ENCODE results near the gene HDAC9. TPM values are rescaled to one million over a fixed set of nuclear protein-coding genes. Genes with fewer than 3 reads are reported as not detected.

HDAC9 gene
- total RNA-seq, 1 donor from 2014 or later, result 2.1 TPM

DNA sequence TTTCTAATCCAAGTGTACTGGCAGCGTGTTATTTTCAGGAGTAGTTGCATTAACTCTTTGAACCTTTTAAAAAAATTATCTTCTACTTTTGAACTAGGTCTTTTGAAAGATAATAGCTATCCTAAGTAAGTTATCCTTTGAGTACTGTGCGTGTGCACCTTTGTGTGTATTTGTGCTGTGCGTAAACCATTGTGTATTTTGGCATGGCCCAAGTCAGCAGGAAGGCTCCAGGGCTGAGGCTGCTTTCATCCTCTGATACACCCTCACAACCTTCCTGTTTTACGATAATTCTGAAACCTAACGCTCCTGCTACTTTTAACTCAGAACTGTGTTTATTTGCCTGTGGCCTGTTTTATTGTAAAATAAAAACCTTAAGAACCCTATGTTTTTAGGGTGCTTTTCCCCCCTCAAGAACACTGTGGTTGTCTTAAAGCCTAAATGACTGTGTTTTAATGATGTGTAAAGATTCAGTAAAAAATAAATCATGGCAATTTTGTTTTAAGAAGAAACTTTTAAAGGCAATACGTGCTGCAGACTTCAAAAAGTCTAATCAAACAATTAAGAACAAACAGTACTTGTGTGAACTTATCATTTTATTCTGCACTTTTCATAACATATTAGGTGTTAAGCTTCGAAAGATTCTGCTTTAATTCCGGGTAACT, 57.5 kb downstream of the HDAC9 start:
- no peak for DNase-seq (ENCODE audit: low spot score)

DNA sequence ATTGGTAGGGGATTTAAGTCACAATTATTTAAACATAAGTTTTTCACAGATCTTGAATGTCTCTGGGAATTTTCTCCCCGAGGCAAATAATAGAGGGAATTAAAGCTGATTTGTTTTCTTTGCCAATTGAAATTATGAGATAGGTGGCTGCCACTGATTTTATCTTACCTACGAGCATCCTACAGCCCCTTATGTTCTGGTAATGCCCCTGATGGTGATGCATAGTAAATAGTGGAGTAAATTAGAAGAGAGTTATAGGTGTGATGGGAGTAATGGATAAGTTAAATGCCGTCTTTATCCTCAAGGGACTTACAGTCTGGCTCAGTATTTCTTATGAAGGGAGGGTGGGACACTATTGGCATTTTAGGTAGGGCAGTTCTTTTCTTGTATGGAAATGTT, 58.1 kb downstream of the HDAC9 start:
- ATAC-seq, result no peak
- DNase-seq (ENCODE audit: low spot score), result no peak

More for the DNA sequence above, 57.5 kb downstream of the HDAC9 start:
- no peak for ATAC-seq

DNA sequence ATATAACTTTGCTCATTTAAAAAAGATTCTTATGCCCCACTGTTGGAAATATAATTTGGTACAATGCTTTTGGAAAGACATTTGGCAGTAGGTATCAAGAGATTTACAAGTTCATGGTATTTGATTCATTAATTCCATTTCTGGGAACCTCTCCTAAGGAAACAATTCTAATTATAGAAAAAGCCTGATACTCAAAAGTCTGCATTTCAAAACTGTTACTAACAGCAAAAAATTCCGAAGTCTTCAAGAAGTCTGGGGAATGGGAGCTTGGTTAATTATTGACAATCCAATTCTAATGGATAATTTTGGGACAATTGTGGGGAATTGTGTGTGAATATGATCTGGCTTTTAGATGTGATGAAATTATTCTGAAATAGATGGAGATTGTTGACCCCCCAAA, 59.6 kb downstream of the HDAC9 start:
- no peak for ATAC-seq
- no peak for DNase-seq (ENCODE audit: low spot score)

DNA sequence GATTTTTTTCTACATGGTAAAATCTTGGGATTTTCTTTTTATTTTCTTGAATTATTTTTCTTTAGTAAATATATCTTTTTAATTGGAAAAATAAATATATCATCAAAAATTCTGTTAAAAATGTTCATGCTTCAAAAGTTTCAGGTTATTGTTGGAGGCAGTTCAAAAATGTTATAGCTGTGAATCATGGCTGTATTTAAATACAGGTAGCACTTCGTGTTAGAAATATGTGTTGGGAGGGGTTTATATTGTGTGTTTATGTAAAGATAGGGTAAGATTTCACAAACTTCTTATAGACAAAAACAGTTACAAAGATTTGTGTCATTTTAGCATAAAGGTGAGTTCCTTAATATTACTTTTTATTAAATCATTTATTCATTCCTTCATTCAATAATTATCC, 60.4 kb downstream of the HDAC9 start:
- no peak for DNase-seq (ENCODE audit: low spot score)
- ATAC-seq, result no peak

DNA sequence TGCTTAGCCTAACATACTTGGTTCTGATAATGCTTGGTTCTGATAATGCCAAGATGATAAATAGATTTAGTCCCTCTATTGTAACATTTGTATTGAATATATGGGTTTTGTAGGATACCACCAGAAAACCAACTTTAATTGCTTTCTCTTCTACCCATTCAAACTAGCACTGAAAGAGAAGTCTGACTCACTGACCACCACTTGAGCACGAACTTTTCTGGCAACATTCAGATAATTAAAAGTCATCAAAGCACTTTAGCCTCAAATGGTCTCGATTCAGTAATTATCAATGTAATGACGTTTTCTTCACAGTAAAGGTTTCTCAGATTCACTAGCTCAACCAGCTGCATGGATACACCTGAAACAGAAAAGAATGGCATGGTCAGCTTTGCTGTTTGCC, 63.0 kb downstream of the HDAC9 start:
- DNase-seq (ENCODE audit: low spot score), result no peak

DNA sequence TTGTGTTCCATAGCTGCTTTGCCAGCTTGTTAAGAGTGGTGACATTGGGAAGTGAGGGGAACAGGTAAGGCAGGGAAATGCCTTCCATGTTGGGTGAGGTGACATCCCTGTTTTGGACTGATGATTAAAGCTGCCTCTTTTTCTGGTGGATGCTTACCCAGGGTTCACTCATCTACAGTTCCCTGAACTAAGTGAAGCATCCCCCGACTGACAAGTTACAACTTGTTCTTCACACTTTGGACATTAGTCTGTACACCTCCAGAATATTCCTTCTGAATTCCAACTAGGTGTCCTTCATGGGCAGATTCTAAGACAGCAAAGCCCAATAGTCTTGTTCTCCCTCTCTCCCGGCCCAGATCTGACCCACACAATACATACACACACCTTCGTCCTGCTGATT, 63.4 kb downstream of the HDAC9 start:
- DNase-seq (ENCODE audit: low spot score) (no peak), ATAC-seq (no peak)

More for the DNA sequence above, 63.0 kb downstream of the HDAC9 start:
- no peak for ATAC-seq

DNA sequence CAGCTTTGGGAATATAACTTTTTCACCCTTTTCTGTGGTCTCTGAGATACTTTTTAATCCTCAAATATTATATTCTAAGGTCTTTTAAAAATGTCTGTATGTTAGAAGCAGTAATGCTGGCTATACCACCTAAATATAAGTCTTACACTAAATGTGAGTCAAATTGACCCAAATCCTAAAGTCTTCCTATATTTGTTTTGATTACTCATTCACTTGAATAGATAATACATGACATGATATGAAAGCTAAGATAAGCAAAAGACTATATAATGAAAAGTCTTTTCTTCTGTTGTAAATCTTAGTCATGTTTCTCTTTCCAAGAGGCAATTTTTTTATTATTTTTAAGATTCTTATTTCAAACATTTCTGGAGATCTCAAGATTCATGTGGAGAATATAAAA, 64.2 kb downstream of the HDAC9 start:
- no peak for DNase-seq (ENCODE audit: low spot score)
- ATAC-seq, result no peak

DNA sequence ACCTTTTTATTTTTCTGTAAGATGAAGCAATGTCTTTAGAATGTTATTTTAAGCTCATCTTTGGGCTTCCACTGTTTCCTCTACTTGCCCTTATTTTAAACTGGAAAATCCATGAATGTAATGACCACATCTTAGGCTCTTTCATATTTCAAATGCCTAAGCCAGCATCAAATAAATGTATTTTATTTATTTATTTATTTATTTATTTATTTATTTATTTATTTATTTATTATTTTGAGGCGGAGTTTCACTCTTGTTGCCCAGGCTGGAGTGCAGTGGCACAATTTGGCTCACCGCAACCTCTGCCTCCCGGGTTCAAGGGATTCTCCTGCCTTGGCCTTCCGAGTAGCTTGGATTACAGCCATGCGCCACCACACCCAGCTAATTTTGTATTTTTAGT, 69.2 kb downstream of the HDAC9 start:
- no peak for DNase-seq (ENCODE audit: low spot score)

DNA sequence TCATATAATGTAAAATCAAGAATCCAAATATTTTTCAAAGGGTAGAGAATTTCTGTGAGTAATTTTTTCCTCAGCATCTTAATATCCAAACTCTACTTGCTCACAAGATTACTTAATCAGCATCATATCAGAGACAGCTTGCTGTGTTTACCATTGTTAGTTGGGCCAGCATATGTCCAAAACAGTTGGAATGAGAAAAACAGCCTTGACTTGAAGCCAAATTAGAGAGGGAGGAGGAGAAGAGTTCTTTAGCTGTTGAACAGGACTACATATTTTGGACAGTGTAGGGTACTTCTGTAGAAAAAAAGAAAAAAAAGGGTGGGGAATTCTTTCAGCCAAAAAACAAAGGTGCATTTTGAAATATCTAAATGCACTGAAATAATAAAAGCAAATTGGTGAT, 69.8 kb downstream of the HDAC9 start:
- DNase-seq (ENCODE audit: low spot score) (no peak), ATAC-seq (no peak)

More for the DNA sequence above, 69.2 kb downstream of the HDAC9 start:
- ATAC-seq, result no peak

DNA sequence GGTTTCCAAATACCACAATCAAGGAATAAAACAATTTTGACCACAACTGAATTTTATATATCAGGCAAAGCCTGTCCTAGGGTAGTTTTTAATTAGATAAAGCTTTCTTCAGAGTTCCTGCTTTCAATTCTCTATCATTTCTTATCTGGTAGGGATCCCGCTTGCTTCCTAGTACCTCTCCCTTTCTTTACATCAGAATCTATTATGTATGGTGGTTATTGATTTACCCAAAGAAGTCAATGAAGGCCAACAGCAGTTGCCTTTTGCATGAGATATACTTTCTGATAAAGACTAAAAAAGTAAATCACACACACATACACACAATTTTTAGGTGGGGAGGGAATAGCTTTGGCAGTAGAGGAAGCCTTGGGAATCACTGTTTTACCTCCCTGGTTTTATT, 70.7 kb downstream of the HDAC9 start:
- DNase-seq (ENCODE audit: low spot score) (no peak), ATAC-seq (no peak)

DNA sequence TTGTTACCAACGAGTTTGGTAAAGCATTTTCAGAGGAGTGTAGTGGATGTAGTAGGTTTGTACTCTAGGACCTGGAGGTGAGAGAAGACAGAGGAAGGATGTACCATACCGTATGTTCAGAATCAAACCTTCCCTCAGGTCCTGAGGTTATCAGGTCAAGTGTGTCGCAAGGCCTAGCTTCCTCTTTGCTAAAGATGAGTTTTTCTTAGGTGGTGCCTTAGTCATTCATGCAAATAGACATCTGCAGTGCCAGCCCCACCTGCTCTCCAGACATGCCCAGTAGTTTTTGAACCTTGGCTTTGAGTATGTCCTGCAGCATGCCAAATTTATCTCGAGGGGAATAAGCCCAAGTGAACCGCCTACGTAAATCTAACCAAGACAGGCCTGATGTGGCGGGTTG, 71.3 kb downstream of the HDAC9 start:
- DNase-seq (ENCODE audit: low spot score) (no peak), ATAC-seq (no peak)

DNA sequence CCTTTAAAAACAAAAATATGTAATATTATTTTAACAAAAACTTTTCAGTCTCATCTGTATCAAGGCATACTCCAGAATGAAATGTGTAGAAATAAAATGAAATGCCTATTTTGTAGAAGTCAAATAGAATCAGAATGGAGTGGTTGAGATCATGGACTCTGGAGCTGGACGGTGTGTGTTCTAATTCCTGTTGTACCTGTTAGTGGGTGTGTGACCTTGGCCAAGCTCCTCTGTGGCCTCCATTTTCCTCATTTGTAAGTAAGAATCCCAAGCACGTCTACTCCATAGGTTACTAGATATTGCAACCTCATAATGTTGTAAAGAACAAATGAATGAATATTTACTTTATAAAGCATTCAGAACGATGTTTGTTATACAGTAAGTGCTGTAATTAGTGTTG, 74.9 kb downstream of the HDAC9 start:
- ATAC-seq (no peak), DNase-seq (ENCODE audit: low spot score) (no peak)

DNA sequence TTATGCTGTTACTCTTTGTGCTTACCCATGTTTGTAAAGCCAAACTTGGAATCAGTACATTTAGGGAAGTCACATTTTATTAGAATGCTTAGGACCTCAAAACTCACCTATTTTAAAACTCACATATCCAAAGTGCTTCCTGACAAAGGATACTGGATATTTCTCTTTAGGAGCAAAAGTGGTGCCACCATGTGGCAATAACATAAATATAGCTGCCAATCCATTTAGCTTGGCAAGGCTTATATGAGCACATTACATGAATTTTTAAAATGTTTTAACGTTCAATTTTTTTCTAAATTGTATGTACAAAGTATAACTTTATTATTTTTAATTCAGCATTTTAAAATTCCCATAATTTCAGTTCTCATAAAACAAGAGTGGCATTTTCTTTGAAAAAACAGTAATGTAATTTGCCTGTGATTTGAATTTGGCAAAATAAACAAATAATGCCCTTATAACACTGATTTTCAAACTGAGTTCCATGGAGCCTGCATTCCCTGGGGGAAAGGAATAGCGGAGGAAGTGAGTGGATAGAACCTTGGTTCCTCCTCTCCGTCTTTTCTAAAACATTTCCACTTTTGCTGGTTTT, 75.4 kb downstream of the HDAC9 start:
- ATAC-seq (peak; percentile 75), DNase-seq (ENCODE audit: low spot score) (no peak)

DNA sequence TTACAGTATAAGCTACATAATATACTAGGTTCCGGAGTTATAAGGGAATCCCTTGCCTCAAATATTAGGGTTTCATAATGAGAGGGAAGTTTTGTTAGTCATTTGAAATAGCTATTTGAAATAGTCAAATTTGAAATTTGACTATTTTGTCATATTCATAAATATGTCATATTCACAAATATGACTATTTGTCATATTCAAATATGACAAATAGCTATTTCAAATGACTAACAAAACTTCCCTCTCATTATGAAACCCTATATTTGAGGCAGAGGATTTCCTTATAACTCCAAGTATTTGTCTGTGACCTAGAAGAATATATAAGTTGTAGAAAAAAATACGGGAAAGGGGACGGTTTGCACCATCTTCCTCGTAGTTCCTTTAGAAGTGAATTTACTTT, 76.6 kb downstream of the HDAC9 start:
- DNase-seq (ENCODE audit: low spot score) (no peak), ATAC-seq (no peak)

DNA sequence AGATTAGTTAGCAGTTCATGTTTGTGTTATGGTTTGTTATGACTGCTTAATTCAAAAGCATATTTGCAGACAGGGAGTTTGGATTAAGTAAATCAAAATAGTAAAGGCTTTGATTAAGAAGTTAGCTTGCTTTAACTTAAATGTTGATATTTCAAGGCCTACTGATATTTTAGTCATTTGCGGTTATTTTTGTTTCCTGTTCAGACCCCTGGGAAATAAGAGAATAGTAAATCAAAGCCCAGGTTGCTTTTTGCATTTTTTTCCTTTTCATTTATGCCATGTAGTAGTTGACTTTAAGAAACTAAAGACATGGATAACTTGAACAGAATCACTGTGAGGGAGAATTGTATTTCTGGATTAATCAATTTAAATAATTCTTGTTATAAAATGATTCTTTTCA, 77.3 kb downstream of the HDAC9 start:
- DNase-seq (ENCODE audit: low spot score) (no peak), ATAC-seq (no peak)

DNA sequence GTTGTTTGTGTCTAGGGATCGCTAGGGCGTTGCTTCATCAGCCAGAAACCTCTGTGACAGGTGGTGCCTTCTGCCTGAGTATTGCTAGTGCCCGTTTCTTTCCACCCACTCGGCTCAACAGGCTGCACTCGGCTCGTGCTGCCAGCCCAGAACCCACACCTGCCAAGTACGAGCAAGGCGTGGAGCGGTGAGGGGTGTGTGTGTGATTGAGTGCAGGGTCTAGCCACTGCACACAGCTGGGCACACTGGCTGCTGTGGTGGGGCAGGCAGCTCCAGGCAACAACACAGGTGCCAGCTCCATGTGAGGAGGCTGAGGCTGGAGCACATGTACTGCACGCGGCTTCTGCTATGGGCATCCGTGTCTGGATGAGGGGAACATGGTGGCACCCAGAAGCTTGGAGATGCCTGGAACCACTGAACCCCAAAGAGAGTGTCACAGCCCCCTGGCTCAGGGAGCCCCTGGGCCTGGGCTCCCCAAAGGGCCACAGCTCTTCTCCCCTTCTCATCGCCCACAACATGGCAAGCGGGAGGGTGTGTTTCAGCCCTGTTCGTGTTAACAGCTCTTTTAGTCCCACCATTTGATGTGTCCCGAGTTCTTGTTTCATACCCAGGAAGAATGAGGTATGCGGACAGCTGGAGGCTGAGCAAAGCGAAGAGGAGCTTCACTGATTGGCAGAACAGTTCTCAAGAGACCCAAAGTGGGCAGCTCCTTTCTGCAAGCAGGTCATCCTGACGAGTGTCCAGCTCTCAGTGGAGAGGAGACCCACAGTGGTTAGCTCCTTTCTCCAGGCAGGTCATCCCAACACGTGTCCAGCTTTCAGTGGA, 78.1 kb downstream of the HDAC9 start:
- ATAC-seq (no peak), DNase-seq (ENCODE audit: low spot score) (no peak)

DNA sequence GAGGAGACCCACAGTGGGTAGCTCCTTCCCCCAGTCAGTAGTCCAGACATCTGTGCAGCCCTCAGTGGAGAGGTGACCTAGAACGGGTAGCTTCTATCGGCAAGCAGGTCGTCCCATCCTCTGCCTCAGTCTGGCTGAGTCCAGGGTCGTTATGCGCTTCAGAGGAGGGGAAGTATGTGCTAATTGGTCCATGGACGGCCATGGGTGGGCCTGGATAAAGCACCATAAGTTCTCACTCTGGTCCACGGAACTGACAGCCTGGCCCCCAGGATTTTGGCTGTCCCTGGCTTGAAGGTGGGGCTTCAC, 78.6 kb downstream of the HDAC9 start:
- no peak for DNase-seq (ENCODE audit: low spot score)
- ATAC-seq, result no peak

DNA sequence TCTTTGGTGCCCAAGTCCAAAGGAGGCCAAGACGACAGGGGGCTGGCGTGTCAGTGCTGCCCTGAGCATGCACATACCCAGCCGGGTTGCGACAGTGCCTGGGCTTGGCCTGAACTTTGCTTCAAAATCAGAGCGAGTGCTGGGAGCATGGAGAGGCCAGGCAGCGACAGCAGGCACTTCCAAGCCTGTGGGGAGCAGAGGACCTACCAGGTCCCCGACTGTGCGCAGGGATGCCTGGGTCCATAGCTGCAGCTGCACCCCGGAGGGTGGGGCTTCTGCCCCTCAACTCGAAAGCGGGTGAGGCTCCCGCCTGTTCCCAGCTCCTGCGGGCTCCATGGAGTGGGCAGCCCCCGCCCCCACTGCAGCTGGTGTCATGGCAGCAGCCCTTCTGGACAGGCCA, 79.1 kb downstream of the HDAC9 start:
- ATAC-seq (no peak), DNase-seq (ENCODE audit: low spot score) (no peak)

DNA sequence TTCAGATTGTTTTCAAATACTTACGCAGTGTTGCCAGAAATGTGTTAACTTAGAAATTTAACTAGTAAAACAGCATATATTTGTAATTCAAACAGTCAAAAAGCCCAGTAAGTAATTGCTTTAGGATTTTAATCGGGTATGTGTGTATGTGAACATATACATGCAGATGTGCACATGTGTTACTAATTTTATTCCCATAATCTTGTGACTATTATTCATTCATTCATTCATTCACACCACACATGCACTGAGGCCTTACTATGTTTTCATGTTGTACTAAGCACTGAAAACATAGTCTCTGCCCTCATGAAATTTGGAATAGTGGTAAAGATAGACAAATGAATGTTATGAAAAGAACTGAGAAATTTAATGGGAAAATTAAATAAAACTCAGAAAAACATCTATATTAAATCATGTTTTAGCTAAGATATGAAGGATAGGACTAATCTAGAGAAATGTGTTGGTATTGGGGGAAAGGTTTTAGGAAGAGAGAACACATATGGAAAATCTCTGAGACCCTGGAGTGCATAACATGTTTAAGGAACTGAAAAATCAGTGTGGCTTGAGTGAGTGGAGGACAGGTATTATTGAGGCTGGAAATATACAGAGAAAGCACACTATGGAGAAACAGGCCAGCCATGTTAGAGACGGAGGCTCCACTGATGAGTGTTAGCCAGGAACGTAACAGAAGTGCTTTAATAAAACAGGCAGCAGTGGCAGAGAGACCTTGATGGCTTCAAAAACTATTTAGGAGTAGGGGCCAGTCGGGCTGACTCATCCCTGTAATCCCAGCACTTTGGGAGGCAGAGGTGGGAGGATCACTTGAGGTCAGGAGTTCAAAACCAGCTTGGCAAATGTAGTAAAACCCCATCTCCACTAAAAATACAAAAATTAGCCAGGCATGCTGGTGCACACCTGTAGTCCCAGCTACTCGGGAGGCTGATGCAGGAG, 80.3 kb downstream of the HDAC9 start:
- ATAC-seq, result no peak

DNA sequence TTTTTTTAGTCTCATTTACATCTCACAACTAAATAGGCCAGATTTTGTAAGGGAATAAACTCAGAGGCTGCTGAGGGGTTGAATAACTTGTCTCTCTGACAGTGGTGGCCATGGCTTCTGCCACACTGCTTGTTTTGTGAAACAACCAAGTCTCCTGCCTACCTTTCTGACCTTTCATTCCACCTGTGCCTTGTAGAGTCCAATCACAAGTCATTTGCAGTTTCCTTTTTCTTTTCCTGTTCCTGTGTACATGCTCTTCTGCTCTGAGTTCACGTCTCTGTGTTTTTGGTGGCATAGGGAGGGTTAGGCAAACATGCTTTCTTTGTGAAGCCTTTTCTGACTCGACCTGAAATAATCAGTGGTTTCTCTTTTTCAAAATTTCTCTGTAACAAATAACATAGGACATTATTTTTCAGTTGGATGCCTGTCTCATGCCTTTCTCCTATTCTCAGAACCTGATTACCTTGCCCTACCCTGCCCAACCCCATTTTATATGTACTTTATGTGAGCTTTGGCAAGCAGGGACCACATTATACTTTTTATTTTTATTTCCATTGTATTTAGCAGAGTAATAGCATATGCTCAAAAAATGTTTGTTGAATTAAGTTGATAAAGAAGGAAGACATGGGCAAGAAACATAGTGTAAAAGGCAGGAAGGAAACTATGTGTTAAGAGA, 81.7 kb downstream of the HDAC9 start:
- no peak for ATAC-seq
- no peak for DNase-seq (ENCODE audit: low spot score)

More for the DNA sequence above, 80.3 kb downstream of the HDAC9 start:
- no peak for DNase-seq (ENCODE audit: low spot score)

DNA sequence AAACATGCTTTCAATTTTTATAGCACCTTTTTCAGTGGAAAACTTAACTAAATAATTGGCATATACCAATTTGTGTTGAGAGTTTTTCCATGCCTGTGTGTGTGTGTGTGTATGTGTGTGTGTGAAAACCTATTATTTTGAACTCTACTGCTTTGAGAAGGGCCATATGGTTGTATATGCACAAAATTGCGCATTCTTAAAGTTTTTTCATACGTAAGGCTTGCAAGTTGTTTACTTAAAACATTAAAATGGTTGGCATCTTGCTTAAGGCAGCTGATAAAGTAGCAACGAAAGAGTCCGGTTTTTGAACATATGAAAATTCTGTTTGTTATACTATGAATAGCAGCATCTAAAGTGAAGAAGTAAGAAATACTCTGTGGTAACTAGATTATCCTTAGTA, 84.1 kb downstream of the HDAC9 start:
- DNase-seq (ENCODE audit: low spot score) (no peak), ATAC-seq (no peak)

Measured in left lobe of liver (tissue), 2 donors.